GM21390 (cell line): Measurements from ENCODE around the gene PARP15.

ENCODE experiments used
- ATAC-seq: cut with Tn5 transposase; IDR thresholded peaks from one replicate; pipeline ENCODE4 v1.9.1; 2021; ENCODE audit not compliant: unreplicated experiment

Gene PARP15

GRCh38 chr3:122568755-122569154 is 8.7 kb upstream of the PARP15 start:
- ATAC-seq = no peak

- ATAC-seq = peak; percentile 32
These were observed 4.5 kb upstream of the PARP15 start for GRCh38 chr3:122572940-122573412.

- peak; percentile 78 for ATAC-seq
These were observed 1.1 kb upstream of the PARP15 start for GRCh38 chr3:122576174-122576940.

GRCh38 chr3:122578069-122578740 is 755 bp downstream of the PARP15 start:
- ATAC-seq = no peak

- no peak for ATAC-seq
These were observed 3.0 kb downstream of the PARP15 start for GRCh38 chr3:122580470-122580869.

- ATAC-seq = no peak
These were observed 4.2 kb downstream of the PARP15 start for GRCh38 chr3:122581622-122582021.

GRCh38 chr3:122582390-122582789 is 4.9 kb downstream of the PARP15 start:
- ATAC-seq = no peak

- no peak for ATAC-seq
These were observed 8.6 kb downstream of the PARP15 start for GRCh38 chr3:122586098-122586497.

GRCh38 chr3:122586773-122587485 is 9.5 kb downstream of the PARP15 start:
- no peak for ATAC-seq

- ATAC-seq = no peak
These were observed 10.1 kb downstream of the PARP15 start for GRCh38 chr3:122587572-122587971.

- ATAC-seq = peak; percentile 49
These were observed 11.8 kb downstream of the PARP15 start for GRCh38 chr3:122589297-122589696.

GRCh38 chr3:122590610-122591009 is 13.2 kb downstream of the PARP15 start:
- ATAC-seq = no peak

GRCh38 chr3:122594025-122594424 is 16.6 kb downstream of the PARP15 start:
- no peak for ATAC-seq

- no peak for ATAC-seq
These were observed 20.7 kb downstream of the PARP15 start for GRCh38 chr3:122598151-122598550.

- no peak for ATAC-seq
These were observed 21.1 kb downstream of the PARP15 start for GRCh38 chr3:122598556-122598955.

- ATAC-seq = no peak
These were observed 24.7 kb downstream of the PARP15 start for GRCh38 chr3:122602011-122602710.

- ATAC-seq = no peak
These were observed 25.6 kb downstream of the PARP15 start for GRCh38 chr3:122603056-122603455.

GRCh38 chr3:122606330-122606729 is 28.9 kb downstream of the PARP15 start:
- no peak for ATAC-seq

GRCh38 chr3:122608916-122609315 is 31.5 kb downstream of the PARP15 start:
- ATAC-seq = no peak

GRCh38 chr3:122609798-122610559 is 32.5 kb downstream of the PARP15 start:
- ATAC-seq = peak; percentile 96
